CD4-positive, alpha-beta T cell treated with Interleukin-15 for 4 hours (primary cell): ENCODE data around the gene UBE2A.
A peak's percentile ranks its signal among the peaks of the same experiment; 100 is the strongest.

ENCODE experiments used
- DNase-seq: peaks from one replicate; pipeline ENCODE4 v3.0.0-alpha.2; 2020; ENCODE audit warnings: low spot score

UBE2A gene

DNA sequence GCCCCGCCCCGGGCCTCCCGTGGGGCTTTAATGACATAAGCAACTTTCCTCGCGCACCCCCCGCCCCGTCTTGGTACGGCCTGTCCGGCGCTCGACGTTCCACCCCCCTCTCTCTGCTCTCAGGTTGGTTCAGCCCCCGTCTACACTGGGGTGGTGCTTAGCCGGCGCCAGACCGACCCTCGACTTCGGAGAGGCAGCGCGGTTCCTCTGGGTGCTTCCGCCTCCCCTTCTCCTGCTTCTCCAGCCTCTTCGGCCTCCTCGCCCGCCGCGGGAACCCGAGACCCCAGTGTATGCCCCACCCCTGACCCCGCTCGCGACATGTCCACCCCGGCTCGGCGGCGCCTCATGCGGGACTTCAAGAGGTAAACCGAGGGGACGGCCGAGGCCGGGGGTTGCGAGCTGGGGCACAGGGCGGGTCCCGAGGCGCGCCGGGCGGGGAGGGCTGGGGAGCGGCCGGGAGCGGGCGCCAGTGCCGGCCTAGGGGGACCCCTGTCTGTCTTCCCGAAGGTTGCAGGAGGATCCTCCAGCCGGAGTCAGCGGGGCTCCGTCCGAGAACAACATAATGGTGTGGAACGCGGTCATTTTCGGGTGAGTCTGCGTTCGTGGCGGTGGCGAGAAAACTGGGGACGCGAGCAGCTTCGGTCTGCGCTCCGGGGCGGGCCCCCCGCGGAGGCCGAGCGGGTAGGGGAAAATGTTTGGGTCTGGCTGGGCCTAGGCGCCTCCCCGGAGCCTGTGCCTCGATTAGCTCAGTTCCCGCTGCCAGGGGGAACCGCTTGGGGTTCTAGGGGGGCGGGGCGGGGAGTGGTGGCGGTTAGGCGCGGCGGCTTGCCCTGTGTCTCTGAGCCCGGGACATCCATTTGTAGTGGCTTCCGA lies at the start of gene UBE2A:
Gene UBE2A (plus strand): TSS at position 170 of the 873 bp plus-strand sequence. CDS start 149 bp downstream, at position 319.
- peak; percentile 91 for DNase-seq

DNA sequence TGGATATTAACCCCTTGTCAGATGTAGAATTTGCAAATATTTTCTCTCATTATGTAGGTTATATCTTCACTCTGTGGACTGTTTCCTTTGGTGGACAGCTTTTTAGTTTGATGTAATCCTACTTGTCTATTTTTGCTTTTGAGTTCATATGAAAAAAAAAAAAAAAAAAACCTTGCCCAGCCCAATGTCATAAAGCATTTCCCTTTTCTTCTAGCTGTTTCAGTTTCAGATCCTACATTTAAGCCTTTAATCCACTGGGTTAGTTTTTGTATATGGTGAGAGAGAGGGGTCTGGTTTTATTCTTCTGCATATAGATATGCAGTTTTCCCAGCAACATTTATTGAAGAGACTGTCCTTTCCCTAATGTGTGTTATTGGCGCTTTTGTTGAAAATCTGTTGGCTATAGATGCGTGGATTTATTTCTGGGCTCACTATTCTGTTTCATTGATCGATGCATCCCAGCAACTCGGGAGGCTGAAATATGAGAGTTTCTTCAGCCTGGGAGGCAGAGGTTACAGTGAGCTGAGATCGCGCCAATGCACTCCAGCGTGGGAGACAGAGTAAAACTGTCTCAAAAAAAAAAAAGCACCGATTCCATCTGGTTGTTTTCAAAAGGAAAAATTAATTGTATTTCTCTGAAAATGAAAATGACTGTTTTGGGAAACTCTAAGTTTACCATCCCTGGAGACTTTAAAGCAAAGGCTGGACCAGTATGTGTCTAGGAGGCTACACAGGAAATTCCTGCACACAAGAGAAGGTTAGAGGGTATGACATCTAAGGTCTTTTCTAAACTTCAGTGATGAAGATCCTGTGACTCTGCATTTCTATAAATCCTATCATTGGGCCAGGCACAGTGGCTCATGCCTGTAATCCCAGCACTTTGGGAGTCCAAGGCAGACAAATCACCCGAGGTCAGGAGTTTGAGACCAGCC lies 44.8 kb upstream of the UBE2A start:
- DNase-seq = no peak

DNA sequence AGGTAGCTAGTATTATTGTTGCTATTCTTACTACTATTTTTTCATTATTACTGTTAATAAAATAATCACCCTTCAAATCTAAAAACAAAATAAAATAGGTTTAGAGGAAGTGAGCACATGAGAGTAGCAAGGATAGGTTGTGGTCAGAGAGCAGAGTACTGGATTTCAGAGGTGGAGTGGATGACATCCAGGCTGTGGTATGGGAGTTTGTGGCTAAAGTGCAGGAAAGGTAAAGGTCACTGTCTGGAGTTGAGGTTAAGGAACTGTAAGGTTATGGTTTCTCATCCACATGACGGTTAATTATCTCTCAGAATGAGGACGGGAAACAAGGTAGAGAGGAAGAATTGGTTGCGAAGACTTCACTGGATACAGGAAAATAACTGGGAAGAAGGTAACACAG lies 36.9 kb upstream of the UBE2A start:
- no peak for DNase-seq

DNA sequence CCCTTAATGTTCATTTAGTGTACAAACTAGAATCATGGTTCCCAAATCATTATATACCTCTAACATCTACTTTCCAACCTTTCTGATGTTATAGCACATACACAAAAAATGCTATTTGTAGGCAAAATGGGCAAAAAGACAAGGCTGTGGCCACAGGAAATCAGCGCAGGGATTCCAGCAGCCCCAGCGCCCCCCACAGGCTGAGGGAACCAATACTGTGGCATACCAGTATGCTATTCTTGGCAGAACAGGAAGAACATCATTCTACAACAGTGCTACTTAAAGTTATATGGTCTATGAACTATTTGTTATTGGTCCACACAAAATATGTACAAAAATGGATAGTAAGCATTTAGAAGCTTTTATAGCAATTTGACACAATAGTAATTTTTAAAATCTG lies 34.5 kb upstream of the UBE2A start:
- no peak for DNase-seq

DNA sequence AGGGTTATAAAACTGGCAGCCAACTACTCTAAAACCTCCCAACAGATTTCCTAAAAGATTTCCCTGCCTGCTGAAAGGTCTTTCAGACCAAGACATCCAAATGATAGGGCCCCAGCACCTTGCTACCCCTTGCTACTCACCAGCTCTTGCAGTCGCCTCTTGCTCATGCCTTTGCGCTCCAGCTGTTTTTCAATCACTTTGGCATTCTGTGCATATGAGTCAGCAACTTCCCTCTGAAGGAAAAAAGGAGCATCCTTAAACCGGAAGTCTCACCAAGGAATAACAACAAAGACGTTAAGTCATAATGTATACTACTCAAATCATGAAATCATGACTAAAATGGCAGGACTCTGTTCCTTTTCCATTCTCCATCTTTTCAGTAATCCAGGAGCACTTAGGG lies 33.2 kb upstream of the UBE2A start:
- no peak for DNase-seq

DNA sequence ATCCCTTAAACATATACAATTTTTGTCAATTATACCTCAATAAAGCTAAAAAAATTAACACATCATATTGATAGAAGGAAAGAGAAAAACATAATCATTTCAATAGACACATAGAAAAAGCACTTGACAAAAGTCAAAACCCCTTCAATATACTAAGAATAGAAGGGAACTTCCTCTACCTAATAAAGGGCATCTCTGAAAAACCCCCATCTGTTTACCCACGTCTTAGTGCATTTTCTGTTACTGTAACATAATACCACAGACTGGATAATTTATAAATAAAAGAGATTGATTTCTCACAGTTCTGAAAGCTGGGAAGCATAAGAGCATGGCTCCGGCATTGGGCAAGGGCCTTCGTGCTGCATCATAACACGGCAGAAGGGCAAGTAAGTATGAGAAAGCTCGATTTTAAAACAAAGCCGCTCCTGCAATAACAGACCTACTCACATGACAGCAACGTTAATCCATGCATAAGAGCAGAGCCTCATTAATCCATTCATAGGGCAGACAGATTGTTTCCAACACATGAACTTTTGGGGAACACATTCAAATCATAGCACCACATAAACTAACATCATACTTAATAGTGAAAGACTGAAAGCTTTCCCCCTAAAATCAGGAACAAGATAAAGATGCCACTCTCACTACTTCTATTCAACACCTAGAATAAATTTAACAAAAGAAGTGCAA lies 24.9 kb upstream of the UBE2A start:
- DNase-seq = no peak

DNA sequence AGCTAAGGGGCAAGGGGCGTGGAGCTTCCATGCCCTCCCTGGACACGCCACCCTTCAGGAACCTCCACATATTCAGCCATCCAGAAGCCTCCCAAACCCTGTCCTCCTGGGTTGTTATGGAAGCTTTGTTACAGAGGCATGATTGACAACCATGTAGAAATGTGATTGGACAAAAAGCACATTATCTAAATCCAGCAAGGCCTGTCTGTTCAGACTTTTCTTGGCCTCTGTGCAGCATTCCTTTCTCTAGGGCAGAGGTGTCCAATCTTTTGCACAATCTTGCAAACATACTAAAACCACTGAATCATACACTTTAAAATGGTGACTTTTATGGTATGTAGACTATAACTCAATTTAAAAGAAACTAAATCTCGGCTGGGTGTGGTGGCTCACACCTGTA lies 21.9 kb upstream of the UBE2A start:
- no peak for DNase-seq

DNA sequence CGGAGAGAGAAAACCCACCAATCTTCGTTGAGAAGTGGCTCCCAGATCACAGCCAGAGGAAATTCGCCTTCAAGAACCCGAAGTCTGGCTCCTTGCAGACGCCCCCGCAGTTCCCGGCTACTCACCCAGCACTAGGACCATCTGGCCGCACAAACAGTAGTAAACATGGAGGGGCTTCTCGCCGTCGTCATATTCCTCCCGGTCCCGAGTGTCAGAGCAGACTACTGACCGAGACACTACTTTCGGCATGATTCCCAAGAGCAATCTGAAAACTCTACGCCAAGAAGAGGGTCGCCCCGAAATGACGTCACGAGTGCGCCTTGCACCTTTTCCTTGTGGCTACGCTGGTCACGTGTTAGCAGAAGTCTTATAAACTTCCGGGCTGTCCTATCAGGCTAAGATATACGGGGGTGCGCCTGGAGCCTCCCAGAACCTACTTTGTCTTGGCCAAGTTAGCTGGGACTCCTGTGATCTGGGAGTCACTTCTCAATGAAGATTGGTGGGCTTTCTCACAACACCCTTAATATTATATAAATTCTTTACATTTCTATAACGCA lies 9.2 kb upstream of the UBE2A start, which contains the start of gene STEEP1:
Gene STEEP1 (minus strand): TSS at position 303 of the 557 bp plus-strand sequence. CDS start 54 bp downstream, at position 249.
- peak; percentile 82 for DNase-seq

DNA sequence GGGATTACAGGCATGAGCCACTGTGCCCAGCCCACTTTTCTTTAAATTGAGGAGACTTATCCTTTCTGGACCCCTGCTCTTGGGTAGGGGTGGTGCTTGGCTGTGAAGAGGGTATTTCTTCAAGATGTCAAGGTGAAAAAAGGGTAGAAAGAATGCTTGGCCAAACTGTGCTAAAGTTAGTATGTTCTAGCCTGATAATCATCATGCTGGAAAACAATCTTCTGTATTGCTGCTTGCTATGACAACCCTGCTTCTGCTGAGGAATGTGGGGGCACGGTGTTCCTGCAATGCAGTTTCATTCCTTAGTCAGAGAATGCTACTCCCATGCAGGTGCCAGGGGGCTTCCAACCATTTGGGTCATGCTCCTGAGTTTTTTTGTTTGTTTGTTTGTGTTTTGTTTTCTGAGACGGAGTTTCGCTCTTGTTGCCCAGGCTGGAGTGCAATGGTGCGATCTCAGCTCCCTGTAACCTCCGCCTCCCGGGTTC lies 4.0 kb upstream of the UBE2A start:
- no peak for DNase-seq

DNA sequence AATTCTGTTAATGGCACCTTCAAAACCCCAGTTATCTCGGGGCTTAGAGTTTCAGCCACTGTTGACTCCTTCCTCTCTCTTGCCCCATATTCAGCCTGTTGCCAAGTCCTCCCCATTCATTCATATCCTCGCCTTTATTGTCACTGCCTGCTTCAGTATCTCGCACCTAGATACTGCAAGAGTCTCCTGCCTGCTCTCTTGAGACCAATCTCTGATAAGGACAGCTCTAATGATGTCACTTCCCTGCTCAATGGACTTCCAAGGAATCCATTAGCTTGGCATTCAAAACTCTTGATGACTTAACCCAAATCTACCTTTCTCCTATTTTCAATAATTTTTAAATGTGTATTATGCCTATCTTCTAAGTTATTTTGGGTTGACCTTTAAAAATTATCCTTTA lies 1.1 kb upstream of the UBE2A start:
- DNase-seq = no peak

DNA sequence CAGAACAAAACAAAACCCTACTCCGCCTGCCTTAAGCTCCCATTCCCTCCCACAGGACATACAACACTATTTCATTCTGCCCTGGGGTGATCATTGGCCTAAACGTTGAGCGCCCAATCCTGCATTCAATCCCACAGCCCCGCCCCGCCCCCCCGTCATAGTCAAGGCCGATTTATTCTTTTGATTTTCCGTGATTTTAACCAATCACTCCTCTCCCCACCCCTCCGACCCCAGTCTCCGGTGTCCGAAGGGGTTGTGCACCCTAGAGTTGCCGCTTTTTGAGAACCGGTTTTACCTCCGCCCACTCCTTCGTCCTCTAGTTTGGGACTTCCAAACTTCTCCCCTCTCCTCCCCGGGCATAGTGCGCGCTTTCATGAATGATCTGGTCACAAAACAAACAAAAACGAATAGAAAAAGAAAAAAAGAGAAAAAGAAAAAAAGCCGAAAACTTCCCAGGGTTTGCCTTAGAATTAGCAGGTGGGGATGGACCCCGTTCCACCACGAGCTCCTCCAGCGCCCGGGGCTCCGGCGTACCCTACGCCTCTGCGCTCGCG lies 446 bp upstream of the UBE2A start:
- no peak for DNase-seq

DNA sequence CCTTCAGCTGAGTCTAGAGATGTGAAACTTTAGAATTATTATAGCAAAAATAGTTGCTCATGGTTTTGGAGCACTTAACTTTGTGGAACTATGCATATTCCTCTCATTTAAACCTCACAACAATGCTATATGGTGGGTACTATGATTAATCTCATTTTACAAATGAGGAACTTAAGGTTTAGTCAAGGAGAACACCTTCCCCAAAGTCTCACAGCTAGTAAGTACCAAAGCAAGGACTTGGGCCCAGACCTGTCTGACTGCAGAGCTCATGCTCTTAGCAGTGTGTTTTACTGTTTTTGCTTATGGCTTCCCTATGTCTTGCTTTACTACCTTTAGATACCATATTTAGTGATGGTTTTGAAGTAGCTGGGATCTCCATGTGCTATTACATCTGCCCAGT lies 5.1 kb downstream of the UBE2A start:
- DNase-seq = no peak

DNA sequence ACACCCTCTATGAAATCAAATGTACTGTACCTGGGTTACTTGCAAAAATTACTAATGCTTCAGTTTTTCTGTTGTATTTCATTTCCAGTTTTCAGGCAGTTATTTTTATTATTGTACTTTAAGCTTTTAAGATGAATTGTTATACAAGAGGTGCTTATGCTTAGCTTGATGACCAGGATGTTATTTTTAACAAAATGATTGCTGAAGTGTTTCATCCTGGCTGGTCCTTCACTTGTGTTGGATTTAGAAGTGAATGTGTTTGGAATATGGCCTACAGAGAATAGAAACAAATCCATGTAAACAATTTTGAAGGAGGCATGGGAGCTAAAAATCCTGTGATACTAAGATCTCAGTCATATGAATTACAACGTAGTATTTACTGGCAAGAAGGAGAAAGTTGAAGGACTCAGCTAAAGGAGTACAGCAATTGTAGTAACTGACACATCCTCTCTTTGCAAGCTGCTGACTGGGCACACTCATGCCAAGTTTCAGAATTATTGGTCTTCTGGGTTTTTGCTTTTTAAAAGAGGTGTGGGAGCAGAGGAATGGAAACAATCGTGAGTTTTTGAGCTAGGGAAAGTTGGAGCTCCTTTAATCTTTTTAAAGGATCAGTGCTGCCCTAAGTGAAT lies 9.2 kb downstream of the UBE2A start:
- DNase-seq = no peak

DNA sequence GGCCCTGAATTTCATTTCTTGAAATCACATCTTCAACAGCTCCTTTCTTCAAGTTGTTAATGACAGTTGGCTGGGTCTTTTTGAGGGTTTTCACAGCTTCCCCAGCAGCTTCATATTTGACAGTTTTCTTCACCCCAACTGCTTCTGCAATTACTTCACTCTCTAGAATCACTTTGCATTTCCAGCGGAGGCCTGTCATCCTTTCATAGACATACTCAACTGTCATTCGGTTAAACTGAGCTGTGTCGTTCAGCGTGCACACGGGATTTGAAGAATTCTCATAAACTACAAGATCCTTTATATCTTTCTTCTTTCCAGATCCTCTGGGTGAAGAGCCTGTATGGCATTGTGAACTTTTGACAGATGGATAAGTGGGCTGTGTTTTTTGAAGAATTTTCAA lies 15.4 kb downstream of the UBE2A start:
- DNase-seq = no peak

DNA sequence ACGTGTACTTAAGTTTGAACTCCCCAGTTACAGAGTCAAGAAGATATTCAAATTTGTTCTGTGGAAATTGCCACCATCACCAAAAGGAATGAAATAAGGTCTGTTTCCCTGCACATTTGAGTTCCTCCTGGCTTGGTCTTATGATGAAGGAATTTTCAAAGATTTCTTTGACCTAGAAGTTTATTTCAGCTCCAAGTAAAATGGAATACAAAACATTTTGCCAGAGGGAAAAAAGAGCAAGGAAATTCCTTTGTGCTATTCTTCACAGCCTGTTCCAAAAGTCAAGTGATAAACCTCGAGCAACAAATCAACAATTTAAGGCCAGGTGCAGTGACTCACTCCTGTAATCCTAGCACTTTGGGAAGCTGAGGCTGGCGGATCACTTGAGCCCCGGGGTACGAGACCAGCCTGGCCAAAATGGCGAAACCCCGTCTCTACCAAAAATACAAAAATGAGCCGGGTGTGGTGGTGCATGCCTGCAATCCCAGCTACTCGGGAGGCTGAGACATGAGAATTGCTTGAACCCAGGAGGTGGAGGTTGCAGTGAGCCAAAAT lies 28.4 kb downstream of the UBE2A start:
- no peak for DNase-seq

DNA sequence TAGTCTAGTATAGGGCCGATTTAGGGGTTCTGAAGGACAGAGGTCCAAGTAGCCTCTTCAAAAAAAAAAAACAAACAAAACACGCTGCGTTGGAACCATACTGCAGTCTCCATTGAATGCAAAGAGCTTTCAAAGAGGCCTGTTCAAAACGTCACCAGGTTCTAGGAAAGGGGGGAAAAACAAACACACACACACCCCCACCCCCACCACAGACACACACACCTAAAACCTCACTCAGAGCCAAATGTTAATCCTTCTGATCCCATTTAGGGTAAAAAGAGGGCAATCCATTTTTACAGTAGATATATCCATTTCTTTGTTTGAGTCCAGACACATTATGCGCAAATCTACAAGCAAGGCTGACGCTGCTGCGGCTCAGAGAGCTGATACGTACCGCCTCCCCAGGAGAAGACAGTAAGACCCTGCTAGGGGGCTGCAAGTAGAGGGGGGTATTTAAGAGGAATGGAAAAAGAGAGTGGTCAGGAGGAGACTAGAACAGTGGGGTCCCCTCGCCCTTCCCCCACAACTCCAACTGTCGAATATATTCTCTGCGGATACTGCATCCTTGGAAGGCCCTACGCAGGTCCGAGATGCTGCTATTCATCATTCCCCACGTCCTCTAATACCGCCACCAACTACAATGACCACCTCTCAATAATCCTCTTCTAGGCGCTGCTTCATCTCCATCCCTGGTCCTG lies 30.6 kb downstream of the UBE2A start:
- DNase-seq = peak; percentile 9

DNA sequence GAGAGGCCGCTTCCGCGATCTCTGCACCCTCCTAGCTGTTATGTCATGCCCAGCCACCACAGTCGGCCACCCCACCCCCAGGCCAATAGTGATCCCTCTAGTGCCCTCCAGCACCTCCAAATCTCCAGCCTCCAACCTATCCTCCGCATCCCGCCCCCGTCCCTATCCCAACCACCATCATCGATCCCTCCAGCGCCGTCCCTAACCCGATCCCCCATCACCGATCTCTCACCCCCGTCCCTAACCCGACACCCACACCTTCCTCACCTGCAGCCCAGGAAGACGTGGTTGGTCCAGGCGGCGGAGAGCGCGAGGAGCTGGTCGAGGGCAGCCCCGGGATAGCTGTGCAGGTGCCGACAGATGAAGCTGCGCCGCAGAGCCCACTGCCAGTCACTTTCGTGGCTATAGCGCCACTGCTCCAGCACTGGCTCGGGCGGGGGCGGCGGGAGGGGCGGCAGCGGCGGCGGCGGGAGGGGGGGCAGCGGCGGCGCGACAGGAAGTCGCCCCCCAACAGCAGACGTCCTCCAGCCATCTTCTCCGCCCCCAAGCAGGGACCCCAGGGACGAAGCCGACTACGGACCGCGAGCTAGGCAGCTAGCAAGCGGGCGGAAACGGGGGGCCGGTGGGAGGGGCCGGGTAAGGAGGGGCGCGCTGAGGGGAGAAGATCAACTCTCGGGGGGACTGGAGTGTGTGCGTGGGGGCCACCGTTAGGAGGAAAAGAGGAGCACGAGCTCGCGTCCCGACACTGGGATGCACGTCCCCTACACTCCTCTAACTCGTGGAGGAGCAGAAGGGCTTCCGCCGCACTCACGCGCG lies 31.3 kb downstream of the UBE2A start:
- DNase-seq = peak; percentile 25

DNA sequence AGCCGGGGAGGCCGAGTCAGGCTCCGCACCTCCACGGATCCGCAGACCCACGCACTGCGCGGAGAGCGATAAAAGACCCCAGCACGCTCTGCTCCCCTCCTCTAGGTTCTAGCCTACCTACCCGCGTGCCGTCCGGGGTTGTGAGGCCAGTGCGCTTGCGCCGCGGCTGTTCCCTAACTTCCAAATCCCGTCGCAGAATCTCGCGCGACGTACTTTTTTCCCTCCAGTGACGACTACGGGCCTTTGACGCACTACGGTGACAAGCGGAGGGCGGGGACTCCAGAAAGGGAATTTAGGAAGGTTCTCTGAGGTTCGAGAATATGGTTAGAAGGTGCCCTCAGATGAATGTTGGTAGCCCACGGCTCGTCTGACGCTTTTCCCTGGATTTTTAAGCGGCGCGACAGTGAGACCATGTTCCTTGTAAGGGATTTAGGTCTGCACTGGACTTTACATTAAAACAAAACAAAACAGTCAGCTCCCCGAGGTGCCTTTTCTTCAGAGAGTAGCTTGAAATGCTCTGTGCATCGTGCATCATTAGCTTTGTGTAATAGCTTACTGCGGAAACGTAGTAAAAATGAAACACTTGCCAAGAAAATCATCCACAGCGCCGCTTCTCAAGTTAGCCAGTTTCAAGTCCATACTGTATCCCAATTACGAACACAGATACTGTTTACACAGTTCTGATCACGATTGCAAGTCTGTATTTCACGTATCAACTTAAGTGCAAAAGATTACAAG lies 32.1 kb downstream of the UBE2A start, which contains the start of gene NKRF:
Gene NKRF (minus strand): TSS at position 145 of the 738 bp plus-strand sequence.
- DNase-seq = peak; percentile 90
